Left hindlimb (tissue), 1 donor: Measurements from ENCODE around the gene NCKAP1.

ENCODE experiments used
- DNase-seq: peaks from one replicate; pipeline ENCODE4 v3.0.0-alpha.2; 2018

Gene NCKAP1

GRCh38 chr2:182946958-182947369, 91.3 kb downstream of the NCKAP1 start:
- DNase-seq, result no peak

GRCh38 chr2:182943339-182943738, 94.9 kb downstream of the NCKAP1 start:
- no peak for DNase-seq

GRCh38 chr2:182942756-182943155, 95.5 kb downstream of the NCKAP1 start:
- no peak for DNase-seq

- DNase-seq, result no peak
These were observed 96.3 kb downstream of the NCKAP1 start for GRCh38 chr2:182941919-182942318.

GRCh38 chr2:182941121-182941722, 97.0 kb downstream of the NCKAP1 start:
- no peak for DNase-seq

- DNase-seq, result no peak
These were observed 100.4 kb downstream of the NCKAP1 start for GRCh38 chr2:182937870-182938269.

- no peak for DNase-seq
These were observed 104.6 kb downstream of the NCKAP1 start for GRCh38 chr2:182933629-182934028.

GRCh38 chr2:182929972-182930371, 108.3 kb downstream of the NCKAP1 start:
- no peak for DNase-seq

- no peak for DNase-seq
These were observed 114.0 kb downstream of the NCKAP1 start for GRCh38 chr2:182924306-182924705.

GRCh38 chr2:182921234-182921633, 117.0 kb downstream of the NCKAP1 start:
- DNase-seq, result no peak

- DNase-seq, result no peak
These were observed 117.6 kb downstream of the NCKAP1 start for GRCh38 chr2:182920631-182921056.

GRCh38 chr2:182920089-182920488, 118.2 kb downstream of the NCKAP1 start:
- DNase-seq, result no peak

- no peak for DNase-seq
These were observed 119.2 kb downstream of the NCKAP1 start for GRCh38 chr2:182918961-182919652.

- DNase-seq, result no peak
These were observed 120.3 kb downstream of the NCKAP1 start for GRCh38 chr2:182917924-182918323.

- DNase-seq, result no peak
These were observed 121.8 kb downstream of the NCKAP1 start for GRCh38 chr2:182916417-182916816.

- no peak for DNase-seq
These were observed 122.6 kb downstream of the NCKAP1 start for GRCh38 chr2:182915369-182916326.

- DNase-seq, result no peak
These were observed 123.4 kb downstream of the NCKAP1 start for GRCh38 chr2:182914852-182915251.

- no peak for DNase-seq
These were observed 125.2 kb downstream of the NCKAP1 start for GRCh38 chr2:182913064-182913463.

- no peak for DNase-seq
These were observed 125.7 kb downstream of the NCKAP1 start for GRCh38 chr2:182912518-182912915.

GRCh38 chr2:182911813-182912517, 126.3 kb downstream of the NCKAP1 start:
- DNase-seq, result no peak

GRCh38 chr2:182910965-182911364, 127.3 kb downstream of the NCKAP1 start:
- DNase-seq, result no peak

- no peak for DNase-seq
These were observed 131.0 kb downstream of the NCKAP1 start for GRCh38 chr2:182907081-182907830.
